Measurements from ENCODE around the gene DUOX1. TPM values are rescaled to one million over a fixed set of nuclear protein-coding genes. Genes with fewer than 3 reads are reported as not detected.
A peak's percentile ranks its signal among the peaks of the same experiment; 100 is the strongest.

The DUOX1 gene
- total and polyA plus RNA-seq, 8 donors, result 2.9 to 114 (median 62.6) TPM; not detected in 1

GRCh38 chr15:45187894-45188830 is 58.4 kb downstream of the DUOX1 start, which contains the start of gene SHF:
TSS of gene SHF (minus strand) at chr15:45187966. CDS start at chr15:45187951, 15 bp downstream.
- peak; percentile 65 to 90 for DNase-seq

GRCh38 chr15:45197512-45197911 is 67.7 kb downstream of the DUOX1 start:
- intact Hi-C loops (cut with DNase I; ENCODE audit: low total_unique reads), result no loop called here
- peak overlapping the region in 1 of 4 donors; percentile 58 for H3K4me3 ChIP-seq
- TF ChIP-seq POLR2A (IDR thresholded peaks at IDR 0.05), result no peak
- TF ChIP-seq POLR2AphosphoS5 (IDR thresholded peaks at IDR 0.05), result no peak
- TF ChIP-seq EP300 (IDR thresholded peaks at IDR 0.05), result no peak
- TF ChIP-seq CTCF (IDR thresholded peaks at IDR 0.05), result no peak
- H3K9me3 ChIP-seq, result no peaks in the 10 kb centered on the region
- no peak overlapping the region for H3K27ac ChIP-seq
- DNase-seq, result no peak
- 87 to 99% (median 91%) methylated on average over 3 of the region's 3 CpGs for WGBS, 5 donors
- H3K4me1 ChIP-seq, result peaks cover 0 to 26% (median 14%) of the 10 kb centered on the region in 4 donors
- no peaks in the 10 kb centered on the region for H3K36me3 ChIP-seq
- H3K27me3 ChIP-seq, result no peaks in the 10 kb centered on the region

More at GRCh38 chr15:45187894-45188830, 58.4 kb downstream of the DUOX1 start, which contains the start of gene SHF:
- Histone ChIP-seq H3K4me1 (peaks cover 17 to 50% (median 30%) of the 10 kb centered on the region in 4 donors), H3K4me3 (peak within 1 kb of the TSS; percentile 68 to 86 (median 74)), H3K36me3 (no peaks in the 10 kb centered on the region), H3K27ac (peak within 1 kb of the TSS; percentile 33 to 92 (median 83)), H3K27me3 (peaks cover 0 to 14% (median 0%) of the 10 kb centered on the region in 3 donors), H3K9me3 (no peaks in the 10 kb centered on the region)
- TF ChIP-seq POLR2A (IDR thresholded peaks at IDR 0.05) (no peak), POLR2AphosphoS5 (IDR thresholded peaks at IDR 0.05) (peak in 2 of 3 donors; percentile 41 to 57), CTCF (IDR thresholded peaks at IDR 0.05) (no peak)
- WGBS, 5 donors, result 0 to 2% (median 1%) methylated on average over 30 to 52 of the region's 57 CpGs
- intact Hi-C loops (cut with DNase I; ENCODE audit: low total_unique reads), result no loop called here

GRCh38 chr15:45198337-45199135 is 68.7 kb downstream of the DUOX1 start:
- peak; percentile 96 to 99 for DNase-seq
- intact Hi-C loops (cut with DNase I; ENCODE audit: low total_unique reads), result no loop called here
- Histone ChIP-seq H3K27ac (peak overlapping the region; percentile 88 to 99 (median 97)), H3K4me3 (peak overlapping the region; percentile 55 to 65 (median 58)), H3K9me3 (no peaks in the 10 kb centered on the region), H3K27me3 (no peaks in the 10 kb centered on the region), H3K36me3 (no peaks in the 10 kb centered on the region), H3K4me1 (peaks cover 0 to 26% (median 14%) of the 10 kb centered on the region in 4 donors)
- WGBS, 5 donors, result 0 to 1% (median 0%) methylated on average over 31 to 42 of the region's 42 CpGs
- peak in 5 of 7 experiments; percentile 44 to 82 (median 70) for TF ChIP-seq CTCF (IDR thresholded peaks at IDR 0.05)
- TF ChIP-seq POLR2AphosphoS5 (IDR thresholded peaks at IDR 0.05), result peak; percentile 82 to 98 (median 98)
- no peak for TF ChIP-seq EP300 (IDR thresholded peaks at IDR 0.05)
- TF ChIP-seq POLR2A (IDR thresholded peaks at IDR 0.05), result peak in 2 of 4 donors; percentile 85 to 90
